Measurements from ENCODE around the gene SLC2A10. TPM values are rescaled to one million over a fixed set of nuclear protein-coding genes. Genes with fewer than 3 reads are reported as not detected.

Gene SLC2A10
- total and polyA plus RNA-seq, 2 donors (not counting 3 experiments of a cell fraction or from before 2014, with no cell fraction given): 11.2 to 13.6 TPM

GRCh38 chr20:46749147-46749546 lies 39.7 kb downstream of the SLC2A10 start:
- H3K9me3 ChIP-seq (replicated peaks; ENCODE audit: control insufficient read depth, insufficient read depth, low read length): no peaks in the 10 kb centered on the region
- no peaks in the 10 kb centered on the region for H3K4me1 ChIP-seq (ENCODE audit: control insufficient read depth, extremely low read depth, insufficient read depth, low read length)
- TF ChIP-seq POLR2AphosphoS5 (IDR thresholded peaks at IDR 0.05; ENCODE audit: insufficient read depth, low read depth, low read length): no peak
- no peak for TF ChIP-seq MAX (IDR thresholded peaks at IDR 0.05; ENCODE audit: insufficient read depth, insufficient read length)
- TF ChIP-seq GATA2 (IDR thresholded peaks at IDR 0.05; ENCODE audit: insufficient read depth, insufficient read length, low read depth, low read length): no peak
- TF ChIP-seq JUN (IDR thresholded peaks at IDR 0.05; ENCODE audit: borderline replicate concordance, insufficient read depth, insufficient read length, low read depth): no peak
- TF ChIP-seq, protein P1, sequence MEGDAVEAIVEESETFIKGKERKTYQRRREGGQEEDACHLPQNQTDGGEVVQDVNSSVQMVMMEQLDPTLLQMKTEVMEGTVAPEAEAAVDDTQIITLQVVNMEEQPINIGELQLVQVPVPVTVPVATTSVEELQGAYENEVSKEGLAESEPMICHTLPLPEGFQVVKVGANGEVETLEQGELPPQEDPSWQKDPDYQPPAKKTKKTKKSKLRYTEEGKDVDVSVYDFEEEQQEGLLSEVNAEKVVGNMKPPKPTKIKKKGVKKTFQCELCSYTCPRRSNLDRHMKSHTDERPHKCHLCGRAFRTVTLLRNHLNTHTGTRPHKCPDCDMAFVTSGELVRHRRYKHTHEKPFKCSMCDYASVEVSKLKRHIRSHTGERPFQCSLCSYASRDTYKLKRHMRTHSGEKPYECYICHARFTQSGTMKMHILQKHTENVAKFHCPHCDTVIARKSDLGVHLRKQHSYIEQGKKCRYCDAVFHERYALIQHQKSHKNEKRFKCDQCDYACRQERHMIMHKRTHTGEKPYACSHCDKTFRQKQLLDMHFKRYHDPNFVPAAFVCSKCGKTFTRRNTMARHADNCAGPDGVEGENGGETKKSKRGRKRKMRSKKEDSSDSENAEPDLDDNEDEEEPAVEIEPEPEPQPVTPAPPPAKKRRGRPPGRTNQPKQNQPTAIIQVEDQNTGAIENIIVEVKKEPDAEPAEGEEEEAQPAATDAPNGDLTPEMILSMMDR (IDR thresholded peaks at IDR 0.05; ENCODE audit: extremely low read depth in 1 of 2, insufficient read depth in 1 of 2, low read depth in 1 of 2, low read length in 2 of 2): no peak
- no peak for TF ChIP-seq FOS (IDR thresholded peaks at IDR 0.05; ENCODE audit: borderline replicate concordance, insufficient read depth, low read length)
- TF ChIP-seq EZH2 (IDR thresholded peaks at IDR 0.05; ENCODE audit: borderline replicate concordance, low read depth, low read length, severe bottlenecking): no peak
- no peak for TF ChIP-seq MYC (IDR thresholded peaks at IDR 0.05; ENCODE audit: low read depth, low read length)
- no peaks in the 10 kb centered on the region for H4K20me1 ChIP-seq (replicated peaks; ENCODE audit: control insufficient read depth, extremely low read depth, insufficient read depth, low read length)
- no TSS peak for BruUV-seq (replicated peaks)
- no peaks in the 10 kb centered on the region for H3K36me3 ChIP-seq (ENCODE audit: control insufficient read depth in 2 of 2, extremely low read depth in 1 of 2, insufficient read depth in 2 of 2, low read length in 2 of 2)
- no peak overlapping the region for H3K4me2 ChIP-seq (ENCODE audit: insufficient read depth, low read length)
- DNase-seq (ENCODE audit: low read depth, low spot score): no peak
- H3K27me3 ChIP-seq (ENCODE audit: control insufficient read depth in 2 of 2, insufficient read depth in 2 of 2, low read length in 2 of 2): peaks cover 3 to 6% of the 10 kb centered on the region in 2 experiments
- dilution Hi-C loops (cut with MboI; ENCODE audit: extremely low pct_ligation_motif_present, low sequenced_read_pairs): no loop called here
- no peak for FAIRE-seq
- no peak overlapping the region for H2AFZ ChIP-seq (ENCODE audit: low read depth, low read length)
- CTCF ChIA-PET: interaction anchor here (1.2 to 1.3 kb wide), 2 partner anchors 15 to 29 kb away, joined by 3 read pairs; no protein-coding TSS in a partner anchor
- H3K79me2 ChIP-seq (ENCODE audit: control insufficient read depth, insufficient read depth, low read length): no peaks in the 10 kb centered on the region
- intact Hi-C loops (cut with micrococcal nuclease): no loop called here
- H3K9ac ChIP-seq (replicated peaks; ENCODE audit: extremely low read depth, insufficient read depth, low read length): no peak overlapping the region
- POLR2A ChIA-PET: no interaction called here
- H3K4me3 ChIP-seq (replicated peaks in 1 of 3; ENCODE audit: insufficient read depth in 1 of 3, low read depth in 1 of 3, low read length in 3 of 3): no peak overlapping the region
- H3K9me1 ChIP-seq (replicated peaks; ENCODE audit: control insufficient read depth, extremely low read depth, insufficient read depth, low read length): no peaks in the 10 kb centered on the region
- H3K27ac ChIP-seq (ENCODE audit: insufficient read depth, low read depth, low read length): no peak overlapping the region

Data from endothelial cell of umbilical vein (primary cell).